Sciatic nerve (tissue), 2 donors: ENCODE measurements around the gene TGFB1. TPM values are rescaled to one million over a fixed set of nuclear protein-coding genes. Genes with fewer than 3 reads are reported as not detected.
"Not testable (repeated sequence)": the region's sequence is repeated elsewhere in the genome, so short reads cannot be mapped to it uniquely, and the experiment has no call there.

Experiments used
- ATAC-seq: fragments of 200-7000 bp; cut with Tn5 transposase; one replicate; pipeline ENCODE4 v1.9.1; 2020; ENCODE audit warnings: mild to moderate bottlenecking, moderate library complexity
- DNase-seq: peaks from one replicate; pipeline ENCODE4 v3.0.0-alpha.2; 2020; ENCODE audit warnings: low spot score
- intact Hi-C: fragments of 100-400 bp; cut with DNase I; formaldehyde crosslinking; loops from one replicate; pipeline ENCODE4 v1.14.2; 2022
- total RNA-seq: library from RNA; stranded (reverse); fragmentation: NEBNext Ultra II Directional; extraction: Animal tissue kit (Norgen Biotek cat#: 25700); gene quantifications from one replicate; pipeline ENCODE4 v1.2.1, GENCODE V29; 2021
- donor health status: DM: no; HTN: no; CAD: no.
- donor health status: DM: no; HTN: no; CAD: no.

The TGFB1 gene
- total RNA-seq, 1 donor from 2014 or later = 33.7 TPM

DNA sequence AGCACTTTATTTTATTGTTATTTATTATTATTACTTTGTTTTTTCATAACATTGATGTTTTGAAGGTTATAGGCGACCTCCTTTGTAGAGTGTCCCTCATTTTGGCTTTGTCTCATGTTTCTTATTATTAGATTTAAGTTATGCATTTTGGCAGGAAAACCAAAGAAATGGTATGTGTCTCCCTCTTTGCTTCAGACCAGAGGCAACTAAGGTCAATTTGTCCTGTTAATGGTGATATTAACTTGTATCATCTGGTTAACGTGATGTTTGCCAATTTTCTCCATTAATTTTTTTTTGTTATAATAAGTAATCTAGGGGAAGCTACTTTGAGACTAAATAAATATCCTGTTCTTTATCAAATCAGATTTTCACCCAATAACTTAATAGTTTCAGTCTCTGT, 18.8 kb upstream of the TGFB1 start:
- intact Hi-C loops = no loop called here
- DNase-seq (no peak), ATAC-seq (no peak)

DNA sequence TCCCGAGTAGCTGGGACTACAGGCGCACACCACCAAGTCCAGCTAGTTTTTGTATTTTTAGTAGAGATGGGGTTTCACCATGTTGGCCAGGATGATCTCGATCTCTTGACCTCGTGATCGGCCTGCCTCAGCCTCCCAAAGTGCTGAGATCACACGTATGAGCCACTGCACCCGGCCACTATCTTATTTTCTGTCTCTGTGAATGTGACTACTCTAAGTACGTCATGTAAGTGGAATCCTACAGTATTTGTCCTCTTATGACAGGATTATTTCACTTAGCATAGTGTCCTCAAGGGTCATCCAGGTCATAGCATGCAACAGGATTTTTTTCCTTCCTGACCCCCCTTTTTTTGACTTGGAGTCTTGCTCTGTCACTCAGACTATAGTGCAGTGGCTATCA, 17.8 kb upstream of the TGFB1 start:
- DNase-seq (no peak), ATAC-seq (no peak)
- intact Hi-C loops = no loop called here

DNA sequence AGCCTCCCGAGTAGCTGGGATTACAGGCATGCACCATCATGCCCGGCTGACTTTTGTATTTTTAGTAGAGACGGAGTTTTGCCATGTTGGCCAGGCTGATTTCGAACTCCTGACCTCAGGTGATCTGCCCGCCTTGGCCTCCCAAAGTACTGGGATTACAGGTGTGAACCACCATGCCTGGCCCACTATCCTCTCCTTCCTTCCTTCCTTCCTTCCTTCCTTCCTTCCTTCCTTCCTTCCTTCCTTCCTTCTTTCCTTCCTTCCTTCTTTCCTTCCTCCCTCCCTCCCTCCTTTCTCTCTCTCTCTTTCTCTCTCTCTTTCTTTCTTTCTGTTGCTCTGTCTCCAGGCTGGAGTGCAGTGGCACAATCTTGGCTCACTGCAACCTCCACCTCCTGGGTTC, 17.4 kb upstream of the TGFB1 start:
- ATAC-seq, intact Hi-C loops, DNase-seq: not testable (repeated sequence)

DNA sequence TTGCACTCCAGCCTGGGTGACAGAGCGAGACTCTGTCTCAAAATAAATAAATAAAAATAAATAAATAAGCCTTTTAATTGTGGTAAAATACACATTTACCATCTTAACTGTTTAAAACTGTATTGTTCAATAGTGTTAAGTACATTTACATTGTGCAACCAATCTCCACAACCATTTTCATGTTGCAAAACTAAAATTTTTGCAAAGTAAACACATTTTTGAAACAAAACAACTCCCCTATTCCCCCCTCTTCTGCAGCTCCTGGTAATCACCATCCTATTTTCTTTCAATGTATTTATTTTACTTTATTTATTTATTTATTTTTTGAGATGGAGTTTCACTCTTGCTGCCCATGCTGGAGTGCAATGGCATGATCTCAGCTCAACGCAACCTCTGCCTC, 16.0 kb upstream of the TGFB1 start:
- DNase-seq = no peak
- ATAC-seq = no peak
- intact Hi-C loops = no loop called here

- no peak for DNase-seq
- ATAC-seq = no peak
- intact Hi-C loops = no loop called here
Measured at GRCh38 chr19:41367848-41368301, 14.2 kb upstream of the TGFB1 start.

DNA sequence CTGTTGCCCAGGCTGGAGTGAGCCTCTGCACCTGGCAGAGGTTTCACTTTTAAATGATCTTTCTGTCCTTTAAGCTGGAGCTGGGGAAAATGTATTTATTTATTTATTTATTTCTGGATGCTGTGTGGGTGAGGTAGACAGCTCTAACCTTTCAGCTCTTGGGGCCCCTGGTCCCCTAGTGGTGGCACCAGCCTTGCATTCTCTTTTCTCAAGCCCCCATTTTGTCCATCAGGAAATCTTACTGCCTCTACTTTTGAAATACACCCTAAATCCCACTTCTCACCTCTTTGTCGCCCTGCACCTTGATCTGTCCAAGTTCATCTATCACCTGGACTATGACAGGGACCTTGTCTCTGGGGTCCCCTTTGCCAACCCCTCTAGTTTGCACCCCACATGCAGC, 12.4 kb upstream of the TGFB1 start:
- no peak for ATAC-seq
- intact Hi-C loops = no loop called here

GRCh38 chr19:41364524-41365391, 11.0 kb upstream of the TGFB1 start:
- no peak for ATAC-seq

More for the DNA sequence above, 12.4 kb upstream of the TGFB1 start:
- DNase-seq = no peak

GRCh38 chr19:41363753-41364523, 10.2 kb upstream of the TGFB1 start, which contains the start of gene B9D2:
TSS of gene B9D2 (minus strand) at chr19:41364149. CDS start at chr19:41363519, 630 bp downstream.
- peak; percentile 98 for ATAC-seq
- DNase-seq = peak; percentile 98
- intact Hi-C loops = no loop called here

More at GRCh38 chr19:41364524-41365391, 11.0 kb upstream of the TGFB1 start:
- DNase-seq = no peak
- intact Hi-C loops = no loop called here

DNA sequence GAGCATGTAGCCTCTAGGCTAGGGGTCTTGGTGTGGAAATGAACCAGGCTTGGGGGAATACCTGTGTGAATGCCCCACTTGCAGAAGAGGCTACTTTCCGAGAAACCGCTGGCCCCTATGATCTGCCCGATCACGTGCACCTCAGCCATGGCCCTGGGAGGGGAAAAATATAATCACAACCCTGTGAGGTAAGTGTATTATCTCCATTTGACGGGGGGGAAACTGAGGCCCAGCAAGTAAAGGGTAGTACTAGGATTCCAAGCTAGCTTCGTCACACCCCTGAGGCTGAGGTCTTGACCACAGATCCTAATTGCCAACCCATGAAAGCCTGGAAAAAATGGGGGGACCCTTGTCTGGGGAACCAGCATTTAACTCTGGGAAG, 9.6 kb upstream of the TGFB1 start:
- DNase-seq = peak; percentile 63

GRCh38 chr19:41362143-41362847, 8.6 kb upstream of the TGFB1 start:
- intact Hi-C loops = no loop called here
- ATAC-seq = no peak
- DNase-seq = no peak

More for the DNA sequence above, 9.6 kb upstream of the TGFB1 start:
- ATAC-seq = peak; percentile 6
- intact Hi-C loops = no loop called here

DNA sequence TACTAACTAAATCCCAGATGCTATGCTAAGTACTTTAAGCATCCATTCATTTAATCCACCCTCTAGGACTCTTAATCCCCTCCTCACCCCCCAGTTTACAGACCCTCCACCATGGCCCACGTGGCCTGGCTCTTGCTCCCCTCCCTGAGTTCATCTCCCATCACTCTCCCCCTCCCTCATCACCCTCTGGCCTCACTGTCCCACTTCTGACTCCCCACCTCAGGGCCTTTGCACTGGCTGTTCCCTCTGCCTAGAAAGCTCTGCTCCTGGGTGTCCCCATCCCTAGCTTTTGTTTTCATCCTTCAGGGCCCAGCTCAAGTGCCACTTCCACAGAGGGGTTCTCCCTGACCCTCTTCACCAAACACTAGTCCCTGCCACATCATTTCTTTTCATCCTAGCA, 6.0 kb upstream of the TGFB1 start:
- ATAC-seq (no peak), DNase-seq (no peak)
- intact Hi-C loops = no loop called here

DNA sequence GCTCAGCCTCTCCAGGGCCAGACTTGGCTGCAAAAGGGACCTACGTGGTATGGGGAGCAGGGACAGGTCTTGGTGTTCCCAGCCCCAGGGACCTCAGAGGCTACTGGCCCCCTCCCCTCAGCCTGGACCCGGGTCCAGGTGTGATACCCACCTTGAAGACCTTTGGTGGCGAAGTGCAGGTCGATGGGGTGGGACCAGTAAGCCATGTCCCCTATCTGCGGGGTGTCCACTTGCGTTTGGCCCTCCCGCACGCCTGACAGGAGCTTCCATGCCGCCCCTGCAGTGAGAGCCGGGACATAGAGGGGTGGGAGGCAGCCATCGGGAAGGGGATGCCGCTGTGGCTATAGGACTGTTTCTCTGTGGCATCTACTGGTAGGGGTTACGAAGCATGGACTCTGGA, 4.0 kb upstream of the TGFB1 start:
- ATAC-seq = no peak
- intact Hi-C loops = no loop called here
- no peak for DNase-seq

DNA sequence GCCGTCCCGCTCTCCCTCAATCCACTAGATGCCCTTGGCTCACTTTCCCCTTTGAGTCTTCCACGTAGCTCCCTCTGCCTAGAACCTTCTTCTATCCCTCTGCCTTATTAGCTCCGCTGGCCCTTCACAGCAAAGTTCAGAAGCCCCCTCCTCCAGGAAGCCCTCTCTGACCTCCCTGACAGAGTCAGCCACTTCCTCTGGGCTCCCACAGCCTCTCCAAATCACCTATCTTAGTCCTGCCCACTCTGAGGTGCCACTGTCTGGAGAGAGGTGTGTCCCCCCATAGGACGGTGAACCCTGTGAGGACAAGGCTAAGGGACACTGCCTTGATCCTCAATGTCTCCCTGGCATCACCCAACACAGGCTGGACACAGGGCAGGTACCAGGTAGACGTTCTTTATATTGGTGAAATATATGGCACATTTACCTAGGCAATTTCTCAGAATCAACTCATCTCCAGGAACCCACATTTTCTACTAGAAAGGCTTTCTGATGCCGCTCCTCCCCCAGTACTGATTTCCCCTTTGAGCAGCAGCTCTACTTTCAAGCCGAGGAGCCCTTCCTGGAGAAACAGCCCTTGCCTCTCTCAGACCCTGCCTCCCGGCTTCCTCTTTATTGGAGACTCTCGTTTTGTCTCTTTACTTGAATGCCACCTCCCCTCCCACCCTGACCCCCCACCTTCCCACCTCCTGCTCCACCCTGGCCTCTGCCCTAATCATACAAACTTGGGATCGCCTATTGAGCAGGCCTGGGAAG, 3.4 kb upstream of the TGFB1 start:
- ATAC-seq (no peak), DNase-seq (no peak)
- intact Hi-C loops = no loop called here

DNA sequence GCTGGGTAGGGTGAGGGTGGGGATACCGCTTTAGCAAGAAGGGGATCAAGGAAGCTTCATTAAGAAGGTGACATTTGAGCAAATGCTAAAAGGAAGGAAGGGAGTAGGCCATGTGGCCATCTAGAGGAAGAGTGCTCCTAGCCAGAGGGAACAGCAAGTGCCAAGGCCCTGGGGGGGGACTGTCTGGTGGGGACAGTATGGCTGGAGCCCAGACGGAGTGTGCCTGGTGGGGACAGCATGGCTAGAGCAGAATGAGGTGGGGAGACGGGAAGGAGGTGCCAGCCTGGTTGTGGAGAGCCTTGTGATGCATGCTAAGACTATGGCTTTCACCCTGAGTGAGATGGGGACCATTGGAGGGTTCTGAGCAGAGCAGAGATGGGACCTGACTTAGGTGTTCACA, 2.1 kb upstream of the TGFB1 start:
- DNase-seq = no peak
- ATAC-seq = no peak
- intact Hi-C loops = no loop called here

GRCh38 chr19:41355035-41355434, 1.3 kb upstream of the TGFB1 start:
- intact Hi-C loops = no loop called here
- DNase-seq = no peak
- no peak for ATAC-seq

- peak; percentile 64 for DNase-seq
- no peak for ATAC-seq
- intact Hi-C loops = no loop called here
Measured at GRCh38 chr19:41354343-41354953, 726 bp upstream of the TGFB1 start.

DNA sequence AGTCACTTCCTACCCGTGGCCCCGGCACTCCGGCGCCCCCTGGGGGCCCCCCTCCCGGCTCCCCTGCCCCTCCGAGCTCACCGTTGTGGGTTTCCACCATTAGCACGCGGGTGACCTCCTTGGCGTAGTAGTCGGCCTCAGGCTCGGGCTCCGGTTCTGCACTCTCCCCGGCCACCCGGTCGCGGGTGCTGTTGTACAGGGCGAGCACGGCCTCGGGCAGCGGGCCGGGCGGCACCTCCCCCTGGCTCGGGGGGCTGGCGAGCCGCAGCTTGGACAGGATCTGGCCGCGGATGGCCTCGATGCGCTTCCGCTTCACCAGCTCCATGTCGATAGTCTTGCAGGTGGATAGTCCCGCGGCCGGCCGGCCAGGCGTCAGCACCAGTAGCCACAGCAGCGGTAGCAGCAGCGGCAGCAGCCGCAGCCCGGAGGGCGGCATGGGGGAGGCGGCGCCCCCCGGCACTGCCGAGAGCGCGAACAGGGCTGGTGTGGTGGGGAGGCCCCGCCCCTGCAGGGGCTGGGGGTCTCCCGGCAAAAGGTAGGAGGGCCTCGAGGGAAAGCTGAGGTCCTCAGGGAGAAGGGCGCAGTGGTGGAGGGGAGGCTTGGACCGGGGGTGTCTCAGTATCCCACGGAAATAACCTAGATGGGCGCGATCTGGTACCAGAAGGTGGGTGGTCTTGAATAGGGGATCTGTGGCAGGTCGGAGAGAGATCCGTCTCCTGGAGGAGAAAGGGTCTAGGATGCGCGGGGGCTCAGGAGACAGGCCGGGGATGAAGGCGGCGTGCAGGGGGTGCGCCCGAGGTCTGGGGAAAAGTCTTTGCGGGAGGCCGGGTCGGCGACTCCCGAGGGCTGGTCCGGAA, 885 bp downstream of the TGFB1 start:
- peak; percentile 8 for ATAC-seq
- DNase-seq = peak; percentile 81
- intact Hi-C loops = no loop called here

- intact Hi-C loops = no loop called here
- no peak for ATAC-seq
- DNase-seq = no peak
Measured at GRCh38 chr19:41352279-41352608, 1.5 kb downstream of the TGFB1 start.
